IPS DF 19.7 (cell line): ENCODE measurements around the gene EPM2AIP1.
"Not testable (repeated sequence)": the region's sequence is repeated elsewhere in the genome, so short reads cannot be mapped to it uniquely, and the experiment has no call there.

ENCODE experiments used
- DNase-seq: peaks from one replicate; pipeline ENCODE4 v3.0.0-alpha.2; 2013; ENCODE audit warnings: low read depth, low spot score

EPM2AIP1 gene

DNA sequence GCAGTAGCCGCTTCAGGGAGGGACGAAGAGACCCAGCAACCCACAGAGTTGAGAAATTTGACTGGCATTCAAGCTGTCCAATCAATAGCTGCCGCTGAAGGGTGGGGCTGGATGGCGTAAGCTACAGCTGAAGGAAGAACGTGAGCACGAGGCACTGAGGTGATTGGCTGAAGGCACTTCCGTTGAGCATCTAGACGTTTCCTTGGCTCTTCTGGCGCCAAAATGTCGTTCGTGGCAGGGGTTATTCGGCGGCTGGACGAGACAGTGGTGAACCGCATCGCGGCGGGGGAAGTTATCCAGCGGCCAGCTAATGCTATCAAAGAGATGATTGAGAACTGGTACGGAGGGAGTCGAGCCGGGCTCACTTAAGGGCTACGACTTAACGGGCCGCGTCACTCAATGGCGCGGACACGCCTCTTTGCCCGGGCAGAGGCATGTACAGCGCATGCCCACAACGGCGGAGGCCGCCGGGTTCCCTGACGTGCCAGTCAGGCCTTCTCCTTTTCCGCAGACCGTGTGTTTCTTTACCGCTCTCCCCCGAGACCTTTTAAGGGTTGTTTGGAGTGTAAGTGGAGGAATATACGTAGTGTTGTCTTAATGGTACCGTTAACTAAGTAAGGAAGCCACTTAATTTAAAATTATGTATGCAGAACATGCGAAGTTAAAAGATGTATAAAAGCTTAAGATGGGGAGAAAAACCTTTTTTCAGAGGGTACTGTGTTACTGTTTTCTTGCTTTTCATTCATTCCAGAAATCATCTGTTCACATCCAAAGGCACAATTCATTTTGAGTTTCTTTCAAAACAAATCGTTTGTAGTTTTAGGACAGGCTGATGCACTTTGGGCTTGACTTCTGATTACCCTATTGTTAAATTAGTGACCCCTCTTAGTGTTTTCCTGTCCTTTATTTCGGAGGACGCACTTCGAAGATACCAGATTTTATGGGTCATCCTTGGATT lies 674 bp upstream of the EPM2AIP1 start, which contains the start of gene MLH1:
Gene MLH1, plus strand, starts transcription at position 193 of the 958 bp plus-strand sequence. Its CDS starts 30 bp downstream, at position 223.
- DNase-seq, result peak; percentile 100

DNA sequence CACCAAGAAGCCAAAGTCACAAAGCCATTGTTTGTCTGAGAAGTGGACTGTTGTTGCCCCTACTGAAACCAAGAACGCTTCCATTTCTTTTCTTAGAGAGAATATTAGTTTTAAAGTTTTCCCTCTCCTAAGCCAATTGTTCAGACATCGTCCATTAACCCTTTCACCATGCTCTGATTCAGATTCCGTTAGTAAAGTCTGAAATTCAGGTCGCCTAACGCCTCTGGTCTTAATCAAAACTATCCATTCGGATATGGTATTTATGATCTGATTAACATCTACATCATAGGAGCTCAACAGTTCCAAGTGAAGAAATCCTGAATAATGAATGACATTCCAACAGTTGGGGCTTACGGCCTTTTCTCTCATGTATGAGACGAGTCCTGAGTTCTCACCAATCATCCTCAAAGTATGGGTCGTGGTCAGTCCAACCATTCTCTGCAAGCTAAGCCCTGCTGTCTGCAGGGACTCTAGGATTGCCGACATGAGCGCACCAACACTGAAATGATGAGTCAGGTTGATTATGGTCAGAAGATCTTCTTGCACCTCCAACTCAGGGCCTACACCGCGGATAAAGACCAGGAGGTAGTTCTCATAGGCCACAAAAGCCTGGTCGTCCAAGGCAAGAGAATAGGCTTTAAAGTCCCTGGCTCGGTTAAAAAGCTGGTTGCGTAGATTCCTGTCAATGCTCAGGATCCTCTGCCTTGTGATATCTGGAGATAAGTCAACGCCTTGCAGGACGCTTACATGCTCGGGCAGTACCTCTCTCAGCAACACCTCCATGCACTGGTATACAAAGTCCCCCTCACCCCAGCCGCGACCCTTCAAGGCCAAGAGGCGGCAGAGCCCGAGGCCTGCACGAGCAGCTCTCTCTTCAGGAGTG lies 767 bp downstream of the EPM2AIP1 start:
- DNase-seq, result no peak

DNA sequence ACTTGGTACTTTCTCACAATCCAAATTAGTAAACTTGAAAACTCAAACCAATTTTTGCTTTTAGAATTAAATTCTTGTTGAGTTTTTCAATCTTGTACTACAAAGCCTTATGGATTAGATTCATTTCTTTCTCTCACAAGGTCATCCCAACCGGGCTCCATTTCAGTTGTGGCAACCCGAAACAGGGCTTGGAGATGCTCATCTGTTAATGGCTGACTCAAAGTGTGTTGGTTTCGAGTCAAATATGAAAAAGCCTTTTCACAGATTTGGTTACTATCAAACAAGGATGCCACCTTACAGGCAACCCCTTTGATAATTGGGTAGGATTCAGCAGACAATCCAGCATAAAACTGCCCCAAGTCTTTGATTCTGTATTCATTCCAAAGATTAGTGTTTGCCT lies 1.8 kb downstream of the EPM2AIP1 start:
- no peak for DNase-seq

DNA sequence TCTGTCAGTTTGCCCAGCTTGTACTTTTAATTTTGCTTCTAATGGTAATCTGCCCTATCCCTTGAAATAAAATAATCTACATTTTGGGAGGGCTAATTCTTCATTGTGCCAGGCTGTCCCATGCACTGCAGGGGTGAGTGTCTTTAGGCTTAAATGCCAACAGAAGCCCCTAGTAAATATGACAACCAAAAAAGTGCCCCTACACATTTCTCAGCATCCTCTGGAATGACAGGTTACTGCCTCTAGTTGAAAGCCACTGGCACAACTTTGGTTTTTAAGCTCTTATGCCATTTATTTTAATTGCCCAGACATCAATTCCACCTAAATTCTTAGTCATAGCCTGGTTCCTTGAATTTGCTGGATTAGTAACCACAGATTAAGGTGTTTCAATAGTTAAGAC lies 3.4 kb downstream of the EPM2AIP1 start:
- no peak for DNase-seq

DNA sequence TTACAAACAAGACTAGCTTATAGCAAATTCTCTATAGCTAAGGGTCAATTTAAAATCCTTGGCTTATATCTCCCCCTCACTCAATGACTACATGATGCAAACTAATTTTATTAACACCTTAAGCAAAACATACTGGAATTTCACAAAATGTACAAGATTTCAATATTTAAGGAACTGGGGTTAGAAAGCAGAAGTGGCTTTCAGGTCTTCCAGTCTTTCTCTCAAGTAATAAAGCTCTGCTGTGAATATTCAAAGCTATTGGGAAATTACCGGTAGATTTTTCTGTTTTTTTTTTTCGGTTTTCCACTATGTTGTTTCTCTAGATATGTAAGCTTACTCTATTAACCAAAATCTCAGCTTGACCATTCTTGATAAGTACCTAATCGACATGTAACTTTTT lies 3.9 kb downstream of the EPM2AIP1 start:
- no peak for DNase-seq

DNA sequence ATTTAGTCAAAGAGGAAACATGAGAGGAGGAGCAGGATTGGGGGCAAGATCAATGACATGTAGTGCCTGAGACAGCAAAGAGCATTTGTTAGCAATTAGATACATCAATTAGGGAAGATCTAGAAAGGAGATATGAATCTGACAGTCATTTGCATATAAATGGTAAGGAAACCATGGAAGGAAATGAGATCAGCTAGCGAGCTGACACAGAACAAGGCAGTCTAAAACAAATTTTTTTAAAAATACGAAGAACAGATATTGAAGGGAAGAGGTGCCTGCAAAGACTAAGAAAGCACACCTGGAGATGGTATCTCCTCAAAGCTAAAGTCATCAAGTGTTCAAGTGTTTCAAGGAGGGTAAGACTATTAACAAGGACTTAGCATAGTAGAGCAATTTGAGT lies 4.6 kb downstream of the EPM2AIP1 start:
- no peak for DNase-seq

DNA sequence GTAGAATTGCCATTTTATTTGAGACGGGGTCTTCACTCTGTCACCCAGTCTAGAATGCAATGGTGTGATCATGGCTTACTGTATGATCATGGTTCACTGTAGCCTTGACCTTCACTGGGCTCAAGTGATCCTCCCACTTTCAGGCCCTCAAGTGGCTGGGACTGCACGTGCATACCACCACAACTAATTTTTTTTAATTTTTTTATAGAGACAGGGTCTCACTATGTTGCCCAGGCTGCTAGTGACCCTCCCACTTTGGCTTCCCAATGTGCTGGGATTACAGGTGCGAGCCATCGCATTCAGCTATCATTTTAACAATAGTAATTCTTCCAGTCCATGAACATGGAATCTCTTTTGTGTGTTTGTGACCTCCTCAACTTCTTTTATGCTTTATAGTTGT lies 11.9 kb downstream of the EPM2AIP1 start:
- no peak for DNase-seq

DNA sequence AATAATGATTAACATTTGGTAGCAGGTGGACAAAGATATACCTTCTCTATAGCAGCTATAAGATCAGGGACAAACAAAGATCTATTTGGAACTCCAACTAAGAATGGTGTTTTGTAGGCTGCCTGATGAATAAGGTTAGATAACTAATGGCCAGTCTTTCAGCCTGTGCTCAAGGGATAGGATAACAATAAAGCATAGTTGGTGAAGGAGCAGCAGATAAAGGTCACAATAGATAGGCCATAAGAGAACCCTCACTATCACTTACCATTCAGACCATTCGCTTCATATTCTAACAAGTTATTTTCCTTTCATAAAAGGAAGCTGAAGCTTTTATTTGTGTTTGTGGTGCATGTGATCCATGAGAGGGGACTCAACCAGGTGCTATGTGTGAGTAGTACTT lies 19.8 kb downstream of the EPM2AIP1 start:
- DNase-seq, result no peak

DNA sequence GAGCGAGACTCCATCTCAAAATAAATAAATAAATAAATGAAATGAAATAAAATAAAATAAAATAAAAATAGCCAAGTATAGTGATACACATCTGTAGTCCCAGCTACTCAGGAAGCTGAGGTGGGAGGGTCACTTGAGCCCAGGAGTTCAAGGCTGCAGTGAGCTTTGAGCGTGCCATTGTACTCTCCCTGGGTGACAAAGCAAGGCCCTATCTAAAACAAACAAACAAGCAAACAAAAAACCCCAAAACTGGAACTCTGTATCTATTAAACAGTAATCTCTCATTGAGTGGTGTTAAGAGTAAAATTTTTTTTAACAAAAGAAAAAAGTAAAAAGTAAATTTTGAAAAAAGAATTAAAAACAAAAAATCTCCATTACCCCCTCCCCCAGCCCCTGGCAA lies 20.8 kb downstream of the EPM2AIP1 start:
- DNase-seq, result no peak

DNA sequence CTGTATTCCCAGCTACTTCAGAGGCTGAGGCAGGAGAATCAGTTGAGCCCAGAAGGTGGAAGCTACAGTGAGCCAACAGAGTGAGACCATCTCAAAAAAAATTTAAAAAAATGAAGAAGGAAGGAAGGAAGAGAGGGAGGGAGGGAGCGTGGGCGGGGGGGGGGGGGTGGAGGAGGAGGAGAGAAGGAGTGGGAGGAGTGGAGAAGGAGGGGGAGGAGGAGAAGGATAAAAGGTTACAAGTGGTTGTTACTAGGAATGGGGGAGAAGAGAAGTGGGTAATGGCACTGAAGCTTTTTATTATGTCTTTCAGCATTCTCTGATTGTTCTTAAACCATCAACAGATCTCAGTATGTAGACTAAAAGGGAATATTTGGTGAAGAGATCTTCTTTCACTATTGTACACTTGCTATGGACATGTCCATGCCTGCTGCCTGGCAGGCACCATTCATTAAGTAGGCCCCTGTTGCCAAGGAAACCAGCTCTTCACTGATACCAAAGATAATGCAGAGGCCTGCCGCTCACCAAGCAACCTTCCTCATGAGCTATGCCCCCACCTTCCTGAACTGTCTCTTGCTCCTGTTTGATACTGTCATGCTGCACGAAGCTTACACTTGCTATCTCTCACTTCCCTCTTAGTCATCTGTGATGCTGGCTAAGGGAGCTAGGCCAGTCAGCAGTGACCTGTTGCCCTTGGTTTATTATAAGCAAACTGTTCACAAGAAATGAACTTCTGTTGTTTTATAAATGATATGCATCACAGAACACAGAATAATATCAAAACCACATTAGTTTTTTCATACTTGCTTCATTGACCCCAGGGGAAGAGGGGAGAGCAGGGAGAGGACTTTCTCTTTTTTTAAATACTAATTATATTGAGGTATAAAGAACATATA lies 23.1 kb downstream of the EPM2AIP1 start:
- peak; percentile 7 for DNase-seq

DNA sequence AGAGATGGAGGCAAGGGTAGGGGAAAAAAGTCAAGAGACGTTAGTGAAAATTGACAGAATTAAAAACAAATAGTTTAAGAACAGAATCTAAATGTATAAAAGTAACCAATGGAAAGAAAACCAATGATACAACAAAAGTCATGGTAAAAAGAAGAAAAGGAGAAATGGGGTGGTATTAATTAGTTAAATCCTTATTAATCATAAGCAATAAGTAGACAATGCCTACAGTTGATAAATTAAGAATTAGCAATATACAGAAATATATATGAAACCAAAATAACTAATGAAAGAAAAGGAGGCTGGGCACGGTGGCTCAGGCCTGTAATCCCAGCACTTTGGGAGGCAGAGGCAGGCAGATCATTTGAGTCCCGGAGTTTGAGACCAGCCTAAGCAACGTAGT lies 23.8 kb downstream of the EPM2AIP1 start:
- DNase-seq, result no peak

DNA sequence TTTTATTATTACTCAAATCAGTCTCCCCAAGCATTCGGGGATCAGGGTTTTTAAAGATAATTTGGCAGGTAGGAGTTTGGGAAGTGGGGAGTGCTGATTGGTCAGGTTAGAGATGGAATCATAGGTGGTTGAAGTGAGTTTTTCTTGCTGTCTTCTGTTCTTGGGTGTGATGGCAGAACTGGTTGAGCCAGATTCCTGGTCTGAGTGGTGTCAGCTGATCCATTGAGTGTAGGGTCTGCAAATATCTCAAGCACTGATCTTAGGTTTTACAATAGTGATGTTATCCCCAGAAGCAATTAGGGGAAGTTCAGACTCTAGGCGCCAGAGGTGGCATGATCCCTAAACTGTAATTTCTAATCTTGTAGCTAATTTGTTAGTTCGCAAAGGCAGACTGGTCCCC lies 27.5 kb downstream of the EPM2AIP1 start:
- DNase-seq, result no peak

DNA sequence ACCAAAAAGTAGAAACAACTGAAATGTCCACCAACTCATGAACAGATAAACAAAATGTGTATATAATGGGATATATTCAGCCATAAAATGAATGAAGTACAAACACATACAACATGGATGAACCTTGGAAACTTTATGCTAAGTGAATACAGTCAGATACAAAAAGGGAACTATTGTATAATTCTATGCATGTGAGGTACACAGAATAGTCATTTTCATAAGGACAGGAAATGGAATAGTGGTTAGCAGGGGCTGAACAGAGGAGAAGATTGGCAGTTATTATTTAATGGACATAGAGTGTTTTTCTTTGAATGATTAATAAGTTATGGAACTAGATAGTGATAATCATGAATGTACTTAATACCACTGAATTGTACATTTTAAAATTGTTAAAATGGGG lies 28.1 kb downstream of the EPM2AIP1 start:
- DNase-seq, result no peak

DNA sequence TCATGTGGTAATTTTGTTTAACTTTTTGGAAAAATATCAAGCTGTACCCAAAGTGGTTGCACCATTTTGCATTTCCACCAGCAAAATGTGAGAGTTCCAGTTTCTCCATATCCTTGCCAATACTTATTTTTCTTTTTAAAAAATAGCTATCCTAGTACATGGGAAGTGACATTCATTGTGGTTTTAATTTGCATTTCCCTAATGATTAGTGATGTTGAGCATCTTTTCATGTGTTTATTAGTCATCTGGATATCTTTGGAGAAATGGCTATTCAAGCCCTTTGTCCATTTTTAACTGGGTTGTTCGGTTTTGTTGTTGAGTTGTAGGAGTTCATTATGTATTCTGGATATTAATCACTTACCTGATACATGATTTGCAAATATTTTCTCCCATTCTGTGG lies 28.6 kb downstream of the EPM2AIP1 start:
- DNase-seq, result no peak

DNA sequence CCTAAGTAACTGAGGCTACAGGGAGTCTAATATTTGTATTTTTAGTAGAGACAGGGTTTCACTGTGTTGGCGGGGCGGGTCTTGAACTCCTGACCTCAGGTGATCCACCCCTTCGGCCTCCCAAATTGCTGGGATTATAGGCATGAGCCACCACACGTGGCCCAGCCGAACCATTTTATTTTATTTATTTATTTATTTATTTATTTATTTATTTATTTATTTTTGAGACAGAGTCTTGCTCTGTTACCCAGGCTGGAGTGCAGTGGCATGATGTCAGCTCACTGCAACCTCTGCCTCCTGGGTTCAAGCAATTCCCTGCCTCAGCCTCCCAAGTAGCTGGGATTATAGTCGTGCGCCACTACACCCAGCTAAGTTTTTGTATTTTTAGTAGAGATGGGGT lies 29.9 kb downstream of the EPM2AIP1 start:
- DNase-seq, result not testable (repeated sequence)

DNA sequence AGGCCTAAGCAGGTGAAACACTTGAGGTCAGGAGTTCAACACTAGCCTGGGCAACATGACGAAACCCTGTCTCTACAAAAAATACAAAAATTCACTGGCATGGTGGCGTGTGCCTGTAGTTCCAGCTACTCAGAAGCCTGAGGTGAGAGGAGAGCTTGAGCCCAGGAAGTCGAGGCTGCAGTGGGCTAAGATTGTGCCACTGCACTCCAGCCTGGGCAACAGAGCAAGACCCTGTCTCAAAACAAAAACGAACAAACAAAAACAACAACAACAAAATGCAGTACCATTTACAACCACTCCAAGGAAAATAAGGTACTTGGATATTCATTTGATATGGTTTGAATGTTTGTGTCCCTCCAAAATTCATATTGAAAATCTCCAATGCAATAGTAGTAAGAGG lies 32.4 kb downstream of the EPM2AIP1 start:
- DNase-seq, result no peak

DNA sequence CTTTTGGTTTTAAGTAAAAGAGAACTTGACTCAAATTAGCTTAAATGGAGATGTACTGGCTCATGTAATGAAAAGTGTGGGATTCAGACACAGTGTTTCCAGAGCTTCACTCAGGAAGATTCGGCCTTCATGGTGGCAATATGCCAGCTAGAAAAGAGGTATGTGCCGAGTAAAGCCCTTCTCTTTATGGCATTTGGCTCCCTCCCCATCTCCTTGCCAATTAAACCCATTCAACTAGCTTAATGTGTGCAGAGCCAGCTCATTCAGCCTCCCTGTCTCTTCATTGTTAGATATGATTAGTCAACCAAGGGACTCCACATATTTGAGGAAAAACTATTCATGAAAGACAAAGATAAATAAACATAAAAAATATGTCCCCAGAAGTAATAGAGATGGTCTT lies 33.1 kb downstream of the EPM2AIP1 start:
- no peak for DNase-seq

DNA sequence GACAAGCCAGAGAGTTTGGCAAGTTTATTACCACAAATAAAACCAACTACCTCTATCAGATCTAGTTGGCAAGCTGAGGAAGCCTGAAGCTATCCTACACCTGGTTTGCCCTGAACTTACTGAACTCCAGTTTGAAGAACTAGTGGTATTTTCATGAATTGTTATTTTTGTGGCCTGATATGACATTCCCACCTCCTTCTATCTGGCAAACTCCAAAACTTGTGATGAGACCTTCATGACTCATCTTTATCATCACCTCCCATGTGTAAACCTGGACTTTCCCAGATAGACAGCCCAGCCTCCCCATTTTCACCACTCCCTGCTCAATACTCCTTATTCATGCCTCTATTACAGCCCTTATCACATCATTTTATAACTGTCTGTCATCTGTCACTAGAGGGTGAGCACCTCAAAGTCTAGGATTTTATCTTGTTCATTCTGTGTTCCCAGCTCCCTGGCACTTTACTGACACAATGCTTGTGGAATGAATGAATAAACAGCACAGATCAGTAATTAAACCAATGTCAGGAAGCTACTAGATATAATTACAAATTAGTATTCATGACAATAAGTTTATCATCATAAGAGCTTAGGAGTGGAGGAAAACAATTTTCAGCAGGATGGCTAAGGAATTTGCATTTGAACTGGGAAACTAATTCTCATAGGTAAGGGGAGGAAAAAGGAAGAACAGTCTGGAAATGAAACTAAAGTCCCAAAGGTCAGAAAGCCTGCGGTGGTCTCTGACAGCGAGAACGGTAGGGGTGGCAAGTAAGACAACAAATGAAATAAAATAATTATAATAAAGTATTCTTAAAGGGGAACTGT lies 34.9 kb downstream of the EPM2AIP1 start:
- DNase-seq, result no peak

DNA sequence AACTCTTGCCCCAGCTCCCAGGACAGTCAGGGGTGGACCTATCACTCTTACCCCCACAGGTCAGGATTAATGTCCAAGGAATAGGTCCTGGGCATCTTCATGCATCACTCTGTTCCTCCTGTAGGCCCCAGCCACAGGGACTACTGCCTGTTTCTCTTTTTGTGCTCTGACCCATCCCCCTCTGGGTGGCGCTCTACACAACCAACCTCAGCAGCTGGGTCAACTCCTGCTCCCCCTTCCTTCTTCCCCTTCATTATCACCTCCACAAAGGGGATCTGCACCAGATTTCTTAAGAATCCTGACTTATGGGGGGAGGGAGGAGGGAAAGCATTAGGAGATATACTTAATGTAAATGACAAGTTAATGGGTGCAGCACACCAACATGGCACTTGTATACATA lies 35.9 kb downstream of the EPM2AIP1 start:
- DNase-seq, result no peak

DNA sequence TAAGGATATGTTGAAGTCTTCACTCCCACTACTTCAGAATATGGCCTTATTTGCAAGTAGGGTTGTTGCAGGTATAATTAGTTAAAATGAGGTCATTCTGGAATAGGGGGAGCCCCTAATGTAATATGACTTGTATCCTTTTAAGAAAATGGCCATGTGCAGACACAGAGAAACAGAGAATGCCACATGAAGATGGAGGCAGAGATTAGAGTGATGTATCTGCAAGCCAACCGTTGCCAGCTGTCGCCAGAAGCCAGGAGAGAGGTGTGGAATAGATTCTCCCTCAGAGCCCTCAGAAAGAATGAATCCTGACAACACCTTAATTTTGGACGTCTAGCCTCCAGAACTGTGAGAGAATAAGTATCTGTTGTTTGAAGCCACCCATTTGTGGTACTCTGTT lies 36.8 kb downstream of the EPM2AIP1 start:
- DNase-seq, result no peak
